HCT116 (cell line): ENCODE measurements around the gene CHAF1A. TPM values are rescaled to one million over a fixed set of nuclear protein-coding genes. Genes with fewer than 3 reads are reported as not detected.

Experiments used
- ATAC-seq: fragments of 200-7000 bp; cut with Tn5 transposase; 2 replicates; pipeline ENCODE4 v1.9.1; 2020; ENCODE audit warnings: mild to moderate bottlenecking, moderate library complexity
- BruUV-seq: library from RNA; stranded (reverse); fragments of 400-500 nt; replicated peaks from 2 replicates; lab custom pipeline; 2021; lab: Mats Ljungman, UMichigan
- CTCF ChIA-PET: fragments of 300-600 bp; sonication (Branson Sonifier 250); formaldehyde crosslinking; loops from one replicate; lab custom pipeline; 2021; ENCODE audit warnings: antibody characterized with exemption; lab: Charles Lee
- POLR2A ChIA-PET: fragments of 300-600, 350-600 bp; sonication (Branson Sonifier 250); formaldehyde crosslinking; loops from one replicate; lab custom pipeline; 2021; ENCODE audit warnings: antibody characterized with exemption; lab: Charles Lee
- RAD21 ChIA-PET, 2 experiments: fragments of 300-600 bp; sonication (Branson Sonifier 250); formaldehyde crosslinking; loops; one replicate each; lab custom pipeline; 2023; ENCODE audit warnings: low total read pairs in 2 of 2; ENCODE audit not compliant: uncharacterized antibody in 2 of 2, unreplicated experiment in 2 of 2, low non-redundant PET in 1 of 2; lab: Charles Lee
- DNase-seq: peaks from one replicate; pipeline ENCODE4 v3.0.0-alpha.2; 2010; ENCODE audit warnings: low read depth, low spot score
- H2AFZ ChIP-seq: fragments of 200-600 bp; shearing (Covaris generic), sonication (generic); 2 replicates; pipeline ENCODE4 v1.6.1; 2017; ENCODE audit warnings: low read depth, mixed run types, mixed read lengths, antibody characterized with exemption, low read length; ENCODE audit not compliant: poor library complexity, severe bottlenecking
- H3K27ac ChIP-seq: 2 replicates; pipeline ENCODE4 v1.5.1; 2012; ENCODE audit warnings: low read depth, low read length
- H3K27me3 ChIP-seq: fragments of 200-600 bp; sonication (generic); 2 replicates; pipeline ENCODE4 v1.6.1; 2016; ENCODE audit warnings: mixed run types, low read length, mixed read lengths; ENCODE audit not compliant: insufficient read depth
- H3K36me3 ChIP-seq, 2 experiments: fragments of 200-500 bp in 1 of 2; fragments of 200-600 bp in 1 of 2; sonication (Bioruptor generic) in 1 of 2; sonication (generic) in 1 of 2; 2 replicates each; pipeline versions ENCODE4 v1.5.1 to v1.6.1; 2014 to 2016; ENCODE audit warnings: low read length in 2 of 2, inconsistent platforms in 1 of 2, mixed read lengths in 1 of 2, mixed run types in 1 of 2; ENCODE audit not compliant: insufficient read depth in 2 of 2, control insufficient read depth in 1 of 2
- H3K4me1 ChIP-seq, 2 experiments: fragments of 200-600 bp in 1 of 2; sonication (generic) in 1 of 2; 2 replicates each; pipeline versions ENCODE4 v1.5.1 to v1.6.1; 2012 to 2017; ENCODE audit warnings: low read length in 2 of 2, inconsistent platforms in 1 of 2, mild to moderate bottlenecking in 1 of 2, mixed read lengths in 1 of 2, mixed run types in 1 of 2, moderate library complexity in 1 of 2; ENCODE audit not compliant: insufficient read depth in 2 of 2, control insufficient read depth in 1 of 2
- H3K4me2 ChIP-seq: fragments of 200-600 bp; sonication (generic); 2 replicates; pipeline ENCODE4 v1.6.1; 2017; ENCODE audit warnings: mixed run types, low read length, mixed read lengths
- H3K4me3 ChIP-seq, 2 experiments: fragments of 200-600 bp in 1 of 2; sonication (generic) in 1 of 2; replicated peaks in 1 of 2; 2 replicates each; pipeline ENCODE4 v1.5.1; 2011 to 2016; ENCODE audit warnings: low read length in 2 of 2, control low read depth in 1 of 2, low read depth in 1 of 2, mild to moderate bottlenecking in 1 of 2, mixed read lengths in 1 of 2, mixed run types in 1 of 2
- H3K79me2 ChIP-seq: fragments of 200-600 bp; sonication (generic); 2 replicates; pipeline ENCODE4 v1.6.1; 2017; ENCODE audit warnings: mild to moderate bottlenecking, mixed run types, low read length, moderate library complexity, mixed read lengths; ENCODE audit not compliant: insufficient read depth
- H3K9ac ChIP-seq: fragments of 200-600 bp; sonication (generic); 2 replicates; pipeline ENCODE4 v1.6.1; 2016; ENCODE audit warnings: low read length, mixed read lengths
- H3K9me2 ChIP-seq: fragments of 200-600 bp; sonication (generic), shearing (Covaris generic); 2 replicates; pipeline ENCODE4 v1.6.1; 2017; ENCODE audit warnings: mixed run types, mild to moderate bottlenecking, moderate library complexity; ENCODE audit not compliant: insufficient read depth
- H3K9me3 ChIP-seq, 2 experiments: fragments of 200-500 bp in 1 of 2; fragments of 200-600 bp in 1 of 2; sonication (Bioruptor generic) in 1 of 2; sonication (generic) in 1 of 2; 2 replicates each; pipeline ENCODE4 v1.6.1; 2014 to 2017; ENCODE audit warnings: low read length in 2 of 2, mixed read lengths in 2 of 2, inconsistent platforms in 1 of 2, low read depth in 1 of 2, mild to moderate bottlenecking in 1 of 2, mixed run types in 1 of 2, moderate library complexity in 1 of 2; ENCODE audit not compliant: control insufficient read depth in 1 of 2, insufficient read depth in 1 of 2
- H4K20me1 ChIP-seq: fragments of 200-600 bp; sonication (generic), shearing (Covaris generic); 2 replicates; pipeline ENCODE4 v1.6.1; 2017; ENCODE audit warnings: mixed run types, mild to moderate bottlenecking, moderate library complexity; ENCODE audit not compliant: insufficient read depth
- CBX3 ChIP-seq: IDR thresholded peaks from 2 replicates; pipeline ENCODE4 v1.6.1; 2012; ENCODE audit warnings: low read depth
- EGR1 ChIP-seq: IDR thresholded peaks from 2 replicates; pipeline ENCODE4 v1.6.1; 2012; ENCODE audit warnings: low read depth
- EZH2 ChIP-seq: fragments of 200-600 bp; sonication (generic); IDR thresholded peaks from 2 replicates; pipeline ENCODE4 v1.6.1; 2017; ENCODE audit warnings: antibody characterized with exemption, mixed run types
- JUND ChIP-seq: IDR thresholded peaks from 2 replicates; pipeline ENCODE4 v1.6.1; 2012
- POLR2A ChIP-seq: IDR thresholded peaks from 2 replicates; pipeline ENCODE4 v1.7.0; 2011; ENCODE audit warnings: borderline replicate concordance; ENCODE audit not compliant: insufficient read depth, insufficient read length; ENCODE audit errors: extremely low read depth
- RAD21 ChIP-seq: IDR thresholded peaks from 2 replicates; pipeline ENCODE4 v1.6.1; 2012; ENCODE audit warnings: low read depth, mild to moderate bottlenecking
- ZFX ChIP-seq: fragments of 450-650 bp; IDR thresholded peaks from 2 replicates; pipeline ENCODE4 v1.6.1; 2017
- ZNF274 ChIP-seq: fragments of 200-500 bp; sonication (Bioruptor generic); IDR thresholded peaks from 2 replicates; pipeline ENCODE4 v1.6.1; 2014; ENCODE audit warnings: mild to moderate bottlenecking, low read depth, low read length, inconsistent platforms
- intact Hi-C: fragments of 100-400 bp; cut with micrococcal nuclease; formaldehyde crosslinking; loops from 2 replicates; pipeline ENCODE4 v1.10.0; 2022
- total RNA-seq: library from RNA; stranded (reverse); gene quantifications from one replicate; pipeline ENCODE4 v1.2.1, GENCODE V29; 2021; ENCODE audit not compliant: unreplicated experiment
- TF ChIP-seq, protein P1 (sequence below), 3 experiments: fragments of 200-600 bp in 1 of 3; sonication (generic) in 1 of 3; IDR thresholded peaks in 2 of 3; conservative IDR thresholded peaks in 1 of 3; 2 replicates each; pipeline ENCODE4 v1.5.1; 2012 to 2017; ENCODE audit warnings: low read depth in 2 of 3, low read length in 2 of 3, antibody characterized with exemption in 1 of 3, borderline replicate concordance in 1 of 3, control low read depth in 1 of 3, mild to moderate bottlenecking in 1 of 3, mixed read lengths in 1 of 3, mixed run types in 1 of 3, moderate library complexity in 1 of 3; ENCODE audit not compliant: insufficient read depth in 1 of 3
- TF ChIP-seq, protein P2 (sequence below): IDR thresholded peaks from 2 replicates; pipeline ENCODE4 v1.6.1; 2012
- TF ChIP-seq, protein P3 (sequence below): IDR thresholded peaks from 2 replicates; pipeline ENCODE4 v1.6.1; 2012
- TF ChIP-seq, protein P4 (sequence below): IDR thresholded peaks from 2 replicates; pipeline ENCODE4 v1.6.1; 2012; ENCODE audit warnings: low read depth

Gene CHAF1A
- total RNA-seq, 1 experiment from 2014 or later, result 69.9 TPM

DNA sequence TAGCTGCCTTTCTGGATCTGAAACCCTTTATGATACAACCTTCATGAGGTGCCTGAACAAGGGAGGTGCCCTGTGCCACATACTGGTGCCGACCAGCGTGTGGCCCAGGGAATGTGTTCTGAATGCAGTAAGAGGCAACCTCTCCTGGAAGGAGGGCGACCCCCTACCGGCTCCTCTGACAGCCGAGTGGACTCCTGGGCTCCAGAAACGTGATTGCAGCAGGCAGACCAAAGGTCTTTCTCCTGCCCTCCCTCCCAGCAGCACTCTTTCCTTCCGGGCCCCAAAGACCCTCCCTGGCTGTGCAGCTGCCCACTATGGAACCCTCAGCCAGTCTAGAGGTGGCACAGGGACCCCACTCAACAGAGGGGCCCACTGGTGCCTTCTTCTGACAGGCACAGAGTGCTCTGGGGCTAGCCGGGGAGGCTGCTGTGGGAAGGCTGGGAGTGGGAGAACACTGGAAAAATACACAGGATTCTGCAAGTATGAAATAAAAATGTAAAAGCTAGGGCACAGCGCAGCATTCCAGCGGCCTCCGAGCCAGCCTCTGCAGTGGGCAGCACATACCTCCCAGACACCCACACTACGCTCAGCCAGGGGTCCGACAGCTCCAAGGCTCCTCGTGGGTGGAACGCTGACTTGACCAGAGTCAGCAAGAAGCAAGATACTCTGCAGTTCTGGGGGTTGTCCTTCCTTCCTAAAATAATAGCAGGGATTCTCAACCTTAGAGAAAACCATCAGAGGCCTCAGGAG is 17.0 kb upstream of the CHAF1A start (continued):
- no peak for TF ChIP-seq RAD21
- no peak for TF ChIP-seq JUND
- no peak for TF ChIP-seq ZFX
- TF ChIP-seq POLR2A, result no peak
- TF ChIP-seq EGR1, result no peak
- TF ChIP-seq, protein P1, sequence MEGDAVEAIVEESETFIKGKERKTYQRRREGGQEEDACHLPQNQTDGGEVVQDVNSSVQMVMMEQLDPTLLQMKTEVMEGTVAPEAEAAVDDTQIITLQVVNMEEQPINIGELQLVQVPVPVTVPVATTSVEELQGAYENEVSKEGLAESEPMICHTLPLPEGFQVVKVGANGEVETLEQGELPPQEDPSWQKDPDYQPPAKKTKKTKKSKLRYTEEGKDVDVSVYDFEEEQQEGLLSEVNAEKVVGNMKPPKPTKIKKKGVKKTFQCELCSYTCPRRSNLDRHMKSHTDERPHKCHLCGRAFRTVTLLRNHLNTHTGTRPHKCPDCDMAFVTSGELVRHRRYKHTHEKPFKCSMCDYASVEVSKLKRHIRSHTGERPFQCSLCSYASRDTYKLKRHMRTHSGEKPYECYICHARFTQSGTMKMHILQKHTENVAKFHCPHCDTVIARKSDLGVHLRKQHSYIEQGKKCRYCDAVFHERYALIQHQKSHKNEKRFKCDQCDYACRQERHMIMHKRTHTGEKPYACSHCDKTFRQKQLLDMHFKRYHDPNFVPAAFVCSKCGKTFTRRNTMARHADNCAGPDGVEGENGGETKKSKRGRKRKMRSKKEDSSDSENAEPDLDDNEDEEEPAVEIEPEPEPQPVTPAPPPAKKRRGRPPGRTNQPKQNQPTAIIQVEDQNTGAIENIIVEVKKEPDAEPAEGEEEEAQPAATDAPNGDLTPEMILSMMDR (IDR thresholded peaks at IDR 0.05 in 2 of 3, conservative IDR thresholded peaks at IDR 0.05 in 1 of 3; ENCODE audit: borderline replicate concordance in 1 of 3, insufficient read depth in 1 of 3, low read depth in 2 of 3, low read length in 2 of 3), result no peak
- TF ChIP-seq EZH2, result no peak

DNA sequence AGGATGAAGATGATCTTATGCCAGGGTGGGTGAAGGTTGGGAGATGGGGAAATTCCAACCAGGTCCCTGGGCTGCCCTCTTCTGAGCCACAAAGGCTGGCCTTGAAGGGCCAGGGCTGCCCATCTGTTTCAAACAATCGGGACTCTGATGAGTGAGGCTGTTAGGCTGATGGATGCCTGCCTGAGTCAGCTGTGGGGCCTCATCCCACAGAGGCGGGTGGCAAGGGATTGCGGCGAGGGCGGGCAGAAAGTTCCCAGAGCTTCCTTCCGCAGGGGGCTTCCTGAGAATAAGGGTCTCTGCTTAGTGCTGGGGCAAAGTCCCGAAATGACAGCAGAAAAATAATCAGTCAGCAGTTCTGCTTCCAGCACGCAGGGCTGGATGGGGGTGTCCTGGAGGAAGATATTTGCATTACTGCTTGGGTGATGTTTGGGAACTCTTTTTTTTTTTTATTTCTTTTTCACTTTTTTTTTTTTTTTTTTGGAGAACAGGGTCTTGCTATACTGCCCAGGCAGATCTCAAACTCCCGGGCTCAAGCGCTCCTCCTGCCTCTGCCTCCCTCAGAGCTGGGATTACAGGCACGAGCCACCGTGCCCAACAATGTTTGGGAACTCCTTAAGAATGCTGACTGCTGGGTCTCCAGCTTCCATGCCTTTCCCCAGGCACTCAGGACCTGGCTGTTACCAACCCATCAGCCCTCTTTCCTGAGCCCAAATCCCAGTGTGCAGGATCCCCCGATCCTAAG is 16.2 kb upstream of the CHAF1A start:
- BruUV-seq, result no TSS peak
- Histone ChIP-seq H4K20me1 (peaks cover 4% of the 10 kb centered on the region; the same call in 1 of the 2 replicates), H3K36me3 (peaks cover 4% of the 10 kb centered on the region in 2 experiments; a peak in 3 of 4 replicates), H3K27me3 (no peaks in the 10 kb centered on the region), H3K4me2 (no peak overlapping the region), H3K27ac (no peak overlapping the region), H3K79me2 (peaks cover 87% of the 10 kb centered on the region), H3K4me3 (no peak overlapping the region), H3K9me3 (no peaks in the 10 kb centered on the region), H3K9me2 (no peaks in the 10 kb centered on the region), H3K9ac (no peak overlapping the region), H3K4me1 (peaks cover 0 to 2% of the 10 kb centered on the region in 2 experiments; a peak in 2 of 4 replicates)
- DNase-seq (no peak), ATAC-seq (no peak)
- ChIA-PET POLR2A (no interaction called here), CTCF (no interaction called here), RAD21 (no interaction called here)
- intact Hi-C loops, result no loop called here
- TF ChIP-seq, protein P2, sequence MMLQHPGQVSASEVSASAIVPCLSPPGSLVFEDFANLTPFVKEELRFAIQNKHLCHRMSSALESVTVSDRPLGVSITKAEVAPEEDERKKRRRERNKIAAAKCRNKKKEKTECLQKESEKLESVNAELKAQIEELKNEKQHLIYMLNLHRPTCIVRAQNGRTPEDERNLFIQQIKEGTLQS, result no peak
- TF ChIP-seq, protein P3, sequence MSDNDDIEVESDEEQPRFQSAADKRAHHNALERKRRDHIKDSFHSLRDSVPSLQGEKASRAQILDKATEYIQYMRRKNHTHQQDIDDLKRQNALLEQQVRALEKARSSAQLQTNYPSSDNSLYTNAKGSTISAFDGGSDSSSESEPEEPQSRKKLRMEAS, result no peak
- TF ChIP-seq, protein P4, sequence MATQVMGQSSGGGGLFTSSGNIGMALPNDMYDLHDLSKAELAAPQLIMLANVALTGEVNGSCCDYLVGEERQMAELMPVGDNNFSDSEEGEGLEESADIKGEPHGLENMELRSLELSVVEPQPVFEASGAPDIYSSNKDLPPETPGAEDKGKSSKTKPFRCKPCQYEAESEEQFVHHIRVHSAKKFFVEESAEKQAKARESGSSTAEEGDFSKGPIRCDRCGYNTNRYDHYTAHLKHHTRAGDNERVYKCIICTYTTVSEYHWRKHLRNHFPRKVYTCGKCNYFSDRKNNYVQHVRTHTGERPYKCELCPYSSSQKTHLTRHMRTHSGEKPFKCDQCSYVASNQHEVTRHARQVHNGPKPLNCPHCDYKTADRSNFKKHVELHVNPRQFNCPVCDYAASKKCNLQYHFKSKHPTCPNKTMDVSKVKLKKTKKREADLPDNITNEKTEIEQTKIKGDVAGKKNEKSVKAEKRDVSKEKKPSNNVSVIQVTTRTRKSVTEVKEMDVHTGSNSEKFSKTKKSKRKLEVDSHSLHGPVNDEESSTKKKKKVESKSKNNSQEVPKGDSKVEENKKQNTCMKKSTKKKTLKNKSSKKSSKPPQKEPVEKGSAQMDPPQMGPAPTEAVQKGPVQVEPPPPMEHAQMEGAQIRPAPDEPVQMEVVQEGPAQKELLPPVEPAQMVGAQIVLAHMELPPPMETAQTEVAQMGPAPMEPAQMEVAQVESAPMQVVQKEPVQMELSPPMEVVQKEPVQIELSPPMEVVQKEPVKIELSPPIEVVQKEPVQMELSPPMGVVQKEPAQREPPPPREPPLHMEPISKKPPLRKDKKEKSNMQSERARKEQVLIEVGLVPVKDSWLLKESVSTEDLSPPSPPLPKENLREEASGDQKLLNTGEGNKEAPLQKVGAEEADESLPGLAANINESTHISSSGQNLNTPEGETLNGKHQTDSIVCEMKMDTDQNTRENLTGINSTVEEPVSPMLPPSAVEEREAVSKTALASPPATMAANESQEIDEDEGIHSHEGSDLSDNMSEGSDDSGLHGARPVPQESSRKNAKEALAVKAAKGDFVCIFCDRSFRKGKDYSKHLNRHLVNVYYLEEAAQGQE, result no peak
- TF ChIP-seq CBX3 (no peak), ZNF274 (no peak)
- TF ChIP-seq, all 23 proteins: peak for 0
- H2AFZ ChIP-seq, result no peak overlapping the region
